AG10803 (cell line): Measurements from ENCODE around the gene ZNF219.
A peak's percentile ranks its signal among the peaks of the same experiment; 100 is the strongest.

Source experiments
- DNase-seq: peaks from one replicate; pipeline ENCODE4 v3.0.0; 2010; ENCODE audit warnings: low read depth
- H3K4me3 ChIP-seq: 2 replicates; pipeline ENCODE4 v1.5.1; 2011; ENCODE audit warnings: mild to moderate bottlenecking, low read length, control low read depth
- CTCF ChIP-seq: conservative IDR thresholded peaks from 2 replicates; pipeline ENCODE4 v1.5.1; 2011; ENCODE audit warnings: mild to moderate bottlenecking, low read length, control low read depth, inconsistent platforms

The ZNF219 gene

GRCh38 chr14:21091821-21092272 is 6.6 kb downstream of the ZNF219 start:
- H3K4me3 ChIP-seq: no peak overlapping the region
- DNase-seq: no peak
- no peak for TF ChIP-seq CTCF

GRCh38 chr14:21090940-21091663 is 7.4 kb downstream of the ZNF219 start:
- no peak for DNase-seq
- H3K4me3 ChIP-seq: no peak overlapping the region
- TF ChIP-seq CTCF: no peak

- TF ChIP-seq CTCF: peak; percentile 47
- no peak overlapping the region for H3K4me3 ChIP-seq
- no peak for DNase-seq
These were observed 8.1 kb downstream of the ZNF219 start for GRCh38 chr14:21090194-21090939.

- no peak for DNase-seq
- no peak overlapping the region for H3K4me3 ChIP-seq
- no peak for TF ChIP-seq CTCF
These were observed 8.6 kb downstream of the ZNF219 start for GRCh38 chr14:21089877-21090193.

- DNase-seq: no peak
- no peak for TF ChIP-seq CTCF
- no peak overlapping the region for H3K4me3 ChIP-seq
These were observed 9.2 kb downstream of the ZNF219 start for GRCh38 chr14:21089271-21089670.

GRCh38 chr14:21088687-21089086 is 9.8 kb downstream of the ZNF219 start:
- DNase-seq: no peak
- no peak for TF ChIP-seq CTCF
- no peak overlapping the region for H3K4me3 ChIP-seq
